ENCODE measurements around the gene TINAG. TPM values are rescaled to one million over a fixed set of nuclear protein-coding genes. Genes with fewer than 3 reads are reported as not detected.

TINAG gene
- total RNA-seq, 1 donor from 2014 or later = not detected

- Histone ChIP-seq H3K9me3 (no peaks in the 10 kb centered on the region), H3K27ac (no peak overlapping the region), H3K4me3 (no peak overlapping the region), H3K4me1 (no peaks in the 10 kb centered on the region), H3K36me3 (no peaks in the 10 kb centered on the region), H3K27me3 (no peaks in the 10 kb centered on the region)
- no peak for TF ChIP-seq POLR2AphosphoS5 (IDR thresholded peaks at IDR 0.05; ENCODE audit: insufficient read depth in 1 of 2, low read depth in 1 of 2)
- no peak for TF ChIP-seq CTCF (IDR thresholded peaks at IDR 0.05)
- TF ChIP-seq POLR2A (IDR thresholded peaks at IDR 0.05) = no peak
- intact Hi-C loops (cut with DNase I) = no loop called here
- no peak for DNase-seq (ENCODE audit: extremely low spot score in 2 of 2)
Observed at GRCh38 chr6:54354608-54355007, 46.4 kb downstream of the TINAG start.

- no peak overlapping the region for H3K27ac ChIP-seq
- H3K4me3 ChIP-seq = no peak overlapping the region
- intact Hi-C loops (cut with DNase I) = no loop called here
- H3K4me1 ChIP-seq = no peaks in the 10 kb centered on the region
- H3K9me3 ChIP-seq = no peaks in the 10 kb centered on the region
- no peaks in the 10 kb centered on the region for H3K36me3 ChIP-seq
- DNase-seq (ENCODE audit: extremely low spot score in 2 of 2) = no peak
- no peaks in the 10 kb centered on the region for H3K27me3 ChIP-seq
- TF ChIP-seq CTCF (IDR thresholded peaks at IDR 0.05) (no peak), POLR2A (IDR thresholded peaks at IDR 0.05) (no peak), POLR2AphosphoS5 (IDR thresholded peaks at IDR 0.05; ENCODE audit: insufficient read depth in 1 of 2, low read depth in 1 of 2) (no peak)
Observed at GRCh38 chr6:54357141-54357540, 48.9 kb downstream of the TINAG start.

- H3K4me1 ChIP-seq = no peaks in the 10 kb centered on the region
- no peaks in the 10 kb centered on the region for H3K9me3 ChIP-seq
- intact Hi-C loops (cut with DNase I) = no loop called here
- H3K36me3 ChIP-seq = no peaks in the 10 kb centered on the region
- no peak overlapping the region for H3K27ac ChIP-seq
- H3K4me3 ChIP-seq = no peak overlapping the region
- DNase-seq (ENCODE audit: extremely low spot score in 2 of 2) = no peak
- TF ChIP-seq POLR2AphosphoS5 (IDR thresholded peaks at IDR 0.05; ENCODE audit: insufficient read depth in 1 of 2, low read depth in 1 of 2) = no peak
- TF ChIP-seq POLR2A (IDR thresholded peaks at IDR 0.05) = no peak
- H3K27me3 ChIP-seq = no peaks in the 10 kb centered on the region
Observed at GRCh38 chr6:54361188-54361587, 52.9 kb downstream of the TINAG start.

- no peaks in the 10 kb centered on the region for H3K36me3 ChIP-seq
- TF ChIP-seq POLR2A (IDR thresholded peaks at IDR 0.05) (no peak), CTCF (IDR thresholded peaks at IDR 0.05) (no peak), POLR2AphosphoS5 (IDR thresholded peaks at IDR 0.05; ENCODE audit: insufficient read depth in 1 of 2, low read depth in 1 of 2) (no peak)
- DNase-seq (ENCODE audit: extremely low spot score in 2 of 2) = no peak
- no peaks in the 10 kb centered on the region for H3K27me3 ChIP-seq
- H3K4me1 ChIP-seq = no peaks in the 10 kb centered on the region
- H3K27ac ChIP-seq = no peak overlapping the region
- no peaks in the 10 kb centered on the region for H3K9me3 ChIP-seq
- intact Hi-C loops (cut with DNase I) = no loop called here
- no peak overlapping the region for H3K4me3 ChIP-seq
Observed at GRCh38 chr6:54361734-54362133, 53.5 kb downstream of the TINAG start.

GRCh38 chr6:54366667-54367327 is 58.6 kb downstream of the TINAG start:
- H3K4me3 ChIP-seq = no peak overlapping the region
- intact Hi-C loops (cut with DNase I) = no loop called here
- no peaks in the 10 kb centered on the region for H3K27me3 ChIP-seq
- TF ChIP-seq POLR2AphosphoS5 (IDR thresholded peaks at IDR 0.05; ENCODE audit: insufficient read depth in 1 of 2, low read depth in 1 of 2) = no peak
- no peak overlapping the region for H3K27ac ChIP-seq
- no peaks in the 10 kb centered on the region for H3K9me3 ChIP-seq
- no peaks in the 10 kb centered on the region for H3K4me1 ChIP-seq
- DNase-seq (ENCODE audit: extremely low spot score in 2 of 2) = no peak
- H3K36me3 ChIP-seq = no peaks in the 10 kb centered on the region

- intact Hi-C loops (cut with DNase I) = no loop called here
- Histone ChIP-seq H3K4me1 (no peaks in the 10 kb centered on the region), H3K27me3 (no peaks in the 10 kb centered on the region), H3K9me3 (no peaks in the 10 kb centered on the region), H3K36me3 (no peaks in the 10 kb centered on the region), H3K4me3 (no peak overlapping the region), H3K27ac (no peak overlapping the region)
- no peak for TF ChIP-seq POLR2AphosphoS5 (IDR thresholded peaks at IDR 0.05; ENCODE audit: insufficient read depth in 1 of 2, low read depth in 1 of 2)
- no peak for TF ChIP-seq POLR2A (IDR thresholded peaks at IDR 0.05)
- TF ChIP-seq CTCF (IDR thresholded peaks at IDR 0.05) = no peak
- DNase-seq (ENCODE audit: extremely low spot score in 2 of 2) = no peak
Observed at GRCh38 chr6:54377776-54378175, 69.5 kb downstream of the TINAG start.

Data from vagina (tissue), 2 donors.